ENCODE data around the gene MACF1. TPM values are rescaled to one million over a fixed set of nuclear protein-coding genes. Genes with fewer than 3 reads are reported as not detected.

The MACF1 gene
- total RNA-seq, 1 donor from 2014 or later, result 396 TPM

DNA sequence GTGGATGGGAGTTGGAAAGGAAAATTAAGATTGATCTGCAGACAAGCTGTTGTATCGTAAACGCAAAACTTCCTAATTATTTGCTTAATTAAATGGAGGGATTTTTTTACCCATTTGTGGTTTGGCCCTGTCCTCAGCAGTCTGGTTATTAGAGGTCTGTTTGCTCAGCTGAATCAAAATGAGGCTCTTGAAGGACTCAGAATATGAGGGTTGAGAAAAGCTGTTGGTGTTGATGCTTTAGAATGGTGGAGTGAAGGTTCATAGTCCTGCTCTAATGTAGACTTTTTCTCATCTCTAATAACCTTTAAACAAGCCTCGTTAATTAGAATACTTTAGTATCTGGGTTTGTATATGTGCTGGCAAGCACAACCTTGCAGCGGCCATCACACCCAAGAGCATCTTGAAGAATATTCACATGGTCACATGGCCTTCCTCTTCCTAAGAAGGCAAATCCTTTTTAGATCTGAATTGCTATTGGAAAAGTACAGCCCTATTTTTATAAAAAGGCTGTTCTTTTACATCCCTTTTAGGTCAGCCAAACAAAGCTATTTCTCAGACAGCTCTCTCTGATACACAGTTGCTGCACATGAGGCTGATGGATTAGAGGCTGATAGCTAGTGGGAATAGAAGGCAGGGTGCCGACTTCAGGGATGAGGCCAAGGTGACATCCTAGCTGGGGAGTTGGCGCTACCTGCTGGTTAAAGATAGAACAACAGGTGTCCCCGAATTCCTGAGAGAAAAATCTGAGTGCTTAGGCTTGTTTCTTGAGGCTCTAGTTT, 53.8 kb downstream of the MACF1 start:
- intact Hi-C loops (cut with micrococcal nuclease), result loop anchor here (1.0 to 2.0 kb wide), 3 partner anchors 66 to 156 kb away; no protein-coding TSS in a partner anchor

- intact Hi-C loops (cut with micrococcal nuclease), result loop anchor here (1.0 to 2.0 kb wide), 3 partner anchors 67 to 156 kb away; no protein-coding TSS in a partner anchor
Measured at GRCh38 chr1:39258925-39259244, 54.4 kb downstream of the MACF1 start.

DNA sequence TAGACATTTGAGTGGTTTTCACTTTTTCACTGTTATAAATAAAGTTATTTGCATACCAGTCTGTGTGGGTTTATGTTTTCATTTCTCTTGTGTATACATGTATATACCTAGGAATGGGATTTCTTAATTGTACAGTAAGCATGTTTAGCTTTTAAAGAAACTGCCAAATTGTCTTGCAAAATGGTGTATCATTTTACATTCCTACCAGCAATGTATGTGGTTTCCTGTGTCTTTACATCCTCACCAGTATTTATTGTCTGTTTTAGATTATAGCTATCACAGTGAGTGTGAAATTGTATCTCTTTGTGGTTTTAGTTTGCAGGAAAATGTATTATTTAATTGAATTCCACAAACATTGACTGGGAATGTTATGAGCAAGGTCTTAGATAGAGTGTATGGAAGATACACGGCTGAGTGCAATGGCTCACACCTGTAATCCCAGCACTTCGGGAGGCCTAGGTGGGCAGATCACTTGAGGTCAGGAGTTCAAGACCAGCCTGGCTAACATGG, 57.3 kb downstream of the MACF1 start:
- intact Hi-C loops (cut with micrococcal nuclease), result no loop called here

- intact Hi-C loops (cut with micrococcal nuclease), result no loop called here
Measured at GRCh38 chr1:39262802-39263201, 58.3 kb downstream of the MACF1 start.

DNA sequence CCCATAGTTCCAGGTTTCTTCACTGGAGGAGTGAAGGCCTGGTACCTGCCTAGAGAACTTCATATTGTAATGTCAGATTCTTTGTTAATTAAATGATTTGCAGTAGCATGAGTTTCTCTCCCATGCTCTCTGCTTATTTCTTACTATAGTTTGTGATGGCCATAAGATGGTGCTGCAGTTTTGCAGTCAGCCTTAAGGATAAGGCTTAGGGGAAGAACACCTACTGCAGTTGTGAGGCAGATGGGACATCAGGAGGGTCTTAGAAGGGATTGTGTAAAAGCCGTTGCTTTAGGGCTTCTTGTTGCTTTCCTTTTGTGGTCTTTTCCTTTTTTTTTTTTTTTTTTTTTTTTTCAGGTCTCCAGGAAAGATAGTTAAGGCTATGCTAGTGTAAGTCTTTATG, 61.8 kb downstream of the MACF1 start:
- intact Hi-C loops (cut with micrococcal nuclease), result no loop called here

- intact Hi-C loops (cut with micrococcal nuclease), result no loop called here
Measured at GRCh38 chr1:39266792-39267191, 62.3 kb downstream of the MACF1 start.

- intact Hi-C loops (cut with micrococcal nuclease), result no loop called here
Measured at GRCh38 chr1:39268112-39268581, 63.7 kb downstream of the MACF1 start.

DNA sequence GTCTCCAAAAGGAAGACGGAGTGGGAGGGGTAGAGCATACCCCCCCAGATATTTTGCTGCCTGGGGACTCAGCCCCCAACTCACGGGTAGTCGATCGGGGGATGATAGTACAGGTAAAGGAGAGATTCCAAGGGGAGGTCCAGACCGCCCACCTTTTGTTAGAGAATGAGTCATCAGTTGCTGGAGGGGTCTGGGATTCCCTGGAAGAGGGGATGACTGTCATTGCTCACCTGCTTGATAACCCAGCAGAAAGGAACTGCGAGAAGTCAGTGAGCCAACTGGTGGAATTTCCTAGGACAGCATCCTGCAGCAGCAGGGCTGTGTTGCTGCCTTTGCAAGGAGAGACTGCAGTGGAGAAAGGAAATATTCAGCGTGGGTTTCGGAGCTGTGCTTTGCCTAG, 64.4 kb downstream of the MACF1 start:
- intact Hi-C loops (cut with micrococcal nuclease), result no loop called here

GRCh38 chr1:39269349-39269748, 64.9 kb downstream of the MACF1 start:
- intact Hi-C loops (cut with micrococcal nuclease), result no loop called here

GRCh38 chr1:39269791-39270342, 65.4 kb downstream of the MACF1 start:
- intact Hi-C loops (cut with micrococcal nuclease), result no loop called here

DNA sequence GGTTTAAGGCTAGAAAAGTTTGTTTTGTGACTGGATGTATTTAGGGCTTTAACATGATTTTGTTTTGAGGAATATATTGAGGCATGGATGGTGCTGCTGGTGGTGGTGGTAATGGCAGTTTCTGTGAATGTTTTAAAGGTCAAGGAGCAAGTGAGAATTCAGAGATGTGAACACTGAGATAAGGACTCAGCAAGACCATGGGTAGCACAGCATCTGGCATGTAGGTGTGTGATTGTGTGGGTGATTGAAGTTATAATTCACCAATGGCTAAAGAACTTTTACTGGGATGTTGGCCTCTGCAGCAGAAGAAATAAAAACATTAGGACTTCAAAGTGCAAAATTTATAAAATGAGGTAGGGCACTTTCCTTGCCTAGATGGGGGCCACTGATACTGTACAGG, 65.9 kb downstream of the MACF1 start:
- intact Hi-C loops (cut with micrococcal nuclease), result no loop called here

GRCh38 chr1:39272027-39272797, 67.7 kb downstream of the MACF1 start:
- intact Hi-C loops (cut with micrococcal nuclease), result no loop called here

DNA sequence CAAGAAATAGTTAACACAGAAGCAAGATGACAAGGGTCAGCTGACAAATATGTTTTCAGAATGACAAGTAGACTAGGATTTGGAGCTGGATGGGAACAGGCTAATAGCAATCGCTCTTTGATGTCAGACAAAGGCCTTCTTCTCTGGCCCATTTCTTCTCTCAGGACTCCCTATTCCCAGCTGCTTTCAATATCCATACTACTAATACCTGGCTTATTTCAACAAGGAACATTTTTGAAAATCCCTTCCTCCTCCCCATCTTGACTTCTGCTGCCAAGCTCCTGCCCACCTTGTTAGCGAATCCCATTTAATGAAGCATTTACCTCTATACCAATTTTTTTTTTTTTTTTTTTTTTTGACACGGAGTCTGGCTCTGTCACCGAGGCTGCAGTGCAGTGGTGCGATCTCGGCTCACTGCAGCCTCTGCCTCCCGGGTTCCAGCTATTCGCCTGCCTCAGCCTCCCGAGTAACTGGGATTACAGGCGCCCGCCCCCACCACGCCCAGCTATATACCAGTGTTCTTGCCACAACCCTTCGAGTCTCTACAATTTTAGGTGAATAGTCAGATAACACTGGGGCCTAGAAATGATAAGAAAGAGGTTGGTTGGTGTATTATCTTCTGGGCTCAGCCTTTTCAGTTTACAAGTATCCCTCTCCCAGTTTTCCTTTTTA, 68.4 kb downstream of the MACF1 start:
- intact Hi-C loops (cut with micrococcal nuclease), result no loop called here

- intact Hi-C loops (cut with micrococcal nuclease), result no loop called here
Measured at GRCh38 chr1:39275836-39276507, 71.5 kb downstream of the MACF1 start.

- intact Hi-C loops (cut with micrococcal nuclease), result no loop called here
Measured at GRCh38 chr1:39277879-39278278, 73.4 kb downstream of the MACF1 start.

- intact Hi-C loops (cut with micrococcal nuclease), result no loop called here
Measured at GRCh38 chr1:39282537-39283216, 78.2 kb downstream of the MACF1 start.

- intact Hi-C loops (cut with micrococcal nuclease), result no loop called here
Measured at GRCh38 chr1:39283858-39284257, 79.4 kb downstream of the MACF1 start.

DNA sequence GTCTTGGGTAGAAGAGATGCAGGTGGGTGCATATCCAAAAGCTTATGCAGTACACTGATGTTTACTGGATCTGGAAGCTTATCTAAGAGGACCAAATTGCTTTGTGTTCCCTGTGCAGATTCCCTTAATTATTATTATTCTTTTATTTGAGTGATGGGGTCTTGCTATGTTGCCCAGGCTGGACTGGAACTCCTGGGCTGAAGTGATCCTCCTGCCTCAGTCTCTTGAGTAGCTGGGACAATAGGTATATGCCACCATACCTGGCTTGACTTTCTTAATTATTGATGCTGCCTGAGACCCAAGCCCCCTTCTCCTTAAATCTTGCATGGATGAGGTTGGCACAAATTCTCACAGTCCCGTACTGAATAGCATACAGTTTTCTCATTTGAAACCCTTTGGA, 83.0 kb downstream of the MACF1 start:
- intact Hi-C loops (cut with micrococcal nuclease), result no loop called here

DNA sequence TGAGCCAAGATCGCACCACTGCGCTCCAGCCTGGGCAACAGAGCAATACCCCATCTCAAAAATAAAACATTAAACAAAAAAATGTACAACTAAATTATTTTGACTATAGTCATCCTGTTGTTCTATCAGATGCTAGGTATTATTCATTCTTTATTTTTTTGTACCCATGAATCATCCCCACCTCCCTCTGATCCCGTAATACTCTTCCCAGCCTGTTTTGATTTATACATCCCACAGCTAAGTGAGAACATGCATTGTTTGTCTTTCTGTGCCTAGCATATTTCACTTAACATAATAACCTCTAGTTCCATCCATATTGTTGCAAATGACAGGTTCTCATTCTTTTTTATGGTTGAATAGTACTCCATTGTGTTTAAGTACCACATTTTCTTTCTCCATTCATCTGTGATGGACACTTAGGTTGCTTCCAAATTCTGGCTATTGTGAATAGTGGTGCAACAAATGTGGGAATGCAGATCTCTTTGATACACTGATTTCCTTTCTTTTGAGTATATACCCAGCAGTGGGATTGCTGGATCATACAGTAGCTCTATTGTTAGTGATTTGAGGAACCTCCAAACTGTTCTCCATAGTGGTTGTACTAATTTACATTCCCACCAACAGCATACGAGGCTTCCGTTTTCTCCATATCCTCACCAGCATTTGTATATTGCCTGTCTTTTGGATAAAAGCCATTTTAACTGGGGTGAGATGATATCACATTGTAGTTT, 84.4 kb downstream of the MACF1 start:
- intact Hi-C loops (cut with micrococcal nuclease), result no loop called here

DNA sequence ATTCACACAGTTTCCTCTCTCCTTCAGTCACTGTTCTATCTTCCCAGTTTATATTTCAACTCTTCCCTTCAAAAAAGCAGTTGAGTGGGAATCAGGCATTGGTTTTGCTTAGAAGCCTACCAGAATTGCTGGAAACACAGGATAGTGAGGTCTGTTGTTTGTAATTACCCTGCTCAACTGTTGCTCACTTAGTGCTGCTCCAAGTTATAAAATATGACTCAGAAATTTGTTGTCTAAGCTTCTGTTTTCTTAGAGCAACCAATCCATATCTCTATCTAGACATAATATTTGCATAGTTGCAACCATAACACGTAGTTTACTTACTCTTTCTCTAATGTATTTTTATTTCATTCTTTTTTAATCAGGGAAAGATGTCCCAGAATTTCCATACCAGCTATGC, 87.9 kb downstream of the MACF1 start:
- intact Hi-C loops (cut with micrococcal nuclease), result no loop called here

Measured in T-helper 2 cell treated with Interferon-gamma antibody and Interleukin-4, amounts not matched to agents 100 ng/mL and 5 ng/mL, for 36 hours (primary cell).